Measurements from ENCODE around the gene CYP26B1.

- TF ChIP-seq EZH2 (IDR thresholded peaks at IDR 0.05; ENCODE audit: low read length, unreplicated experiment) (no peak), CTCF (conservative IDR thresholded peaks at IDR 0.05; ENCODE audit: low read depth, low read length) (no peak), EZH2phosphoT487 (IDR thresholded peaks at IDR 0.05; ENCODE audit: borderline replicate concordance, low read length) (no peak)
Measured at GRCh38 chr2:72128059-72128842, 19.4 kb downstream of the CYP26B1 start.

Measured in PC-3 (cell line).